NCI-H69 (cell line): ENCODE measurements around the gene SCPEP1.
"Not testable (repeated sequence)": the region's sequence is repeated elsewhere in the genome, so short reads cannot be mapped to it uniquely, and the experiment has no call there.

ENCODE experiments used
- DNase-seq: peaks from one replicate; lab custom pipeline; 2025; lab: John Stamatoyannopoulos, UW

Gene SCPEP1

DNA sequence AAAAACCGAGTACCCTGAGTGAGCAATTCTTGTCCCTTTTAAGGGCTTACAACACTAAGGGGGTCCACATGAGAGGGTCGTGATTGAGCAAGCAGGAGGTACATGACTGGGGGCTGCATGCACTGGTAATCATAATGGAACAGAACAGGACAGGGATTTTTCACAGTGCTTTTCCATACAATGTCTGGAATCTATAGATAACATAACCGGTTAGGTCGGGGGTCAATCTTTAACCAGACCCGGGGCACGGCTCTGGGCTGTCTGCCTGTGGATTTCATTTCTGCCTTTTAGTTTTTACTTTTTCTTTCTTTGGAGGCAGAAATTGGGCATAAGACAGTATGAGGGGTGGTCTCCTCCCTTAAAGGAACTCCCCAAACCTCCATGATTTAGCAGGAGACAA lies 12.2 kb upstream of the SCPEP1 start:
- DNase-seq: not testable (repeated sequence)

DNA sequence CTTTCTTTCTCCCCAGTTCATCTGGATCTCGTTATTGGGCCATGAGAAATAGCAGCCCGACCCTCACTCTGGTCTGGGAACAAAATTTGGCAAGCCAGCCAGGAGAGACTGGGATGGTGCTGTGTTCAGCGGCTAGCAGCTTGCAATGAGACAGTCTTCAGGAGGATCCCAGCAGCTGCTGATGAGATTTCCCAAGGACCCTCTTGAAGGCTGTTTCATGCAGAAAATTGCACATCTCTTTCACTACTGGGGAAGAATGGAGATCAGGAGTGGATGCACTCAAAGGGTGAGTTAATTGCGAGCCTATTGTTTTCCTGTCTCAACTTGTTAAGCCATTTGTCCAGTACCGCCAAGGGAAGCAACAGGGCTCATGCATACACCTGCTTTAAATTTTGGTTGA lies 11.6 kb upstream of the SCPEP1 start:
- peak; percentile 75 for DNase-seq

DNA sequence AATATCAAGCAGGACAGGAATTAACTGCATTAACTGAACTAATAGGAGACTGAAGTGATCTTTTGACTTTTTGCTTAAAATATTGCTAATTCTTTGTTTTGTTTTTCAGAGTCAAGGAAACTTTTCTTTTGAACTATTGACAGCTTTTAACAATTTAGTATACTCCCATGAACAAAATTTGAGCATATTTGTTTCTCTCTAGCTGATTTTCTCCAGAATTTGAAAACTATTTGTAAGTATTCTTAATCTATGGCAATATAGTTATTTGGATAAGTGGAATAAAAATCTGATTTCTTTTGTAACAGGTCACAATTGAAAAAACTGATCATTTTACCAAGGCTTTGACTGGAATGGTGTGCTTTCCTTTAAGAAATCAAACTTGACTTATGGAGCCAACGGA lies 7.0 kb upstream of the SCPEP1 start:
- DNase-seq: no peak

DNA sequence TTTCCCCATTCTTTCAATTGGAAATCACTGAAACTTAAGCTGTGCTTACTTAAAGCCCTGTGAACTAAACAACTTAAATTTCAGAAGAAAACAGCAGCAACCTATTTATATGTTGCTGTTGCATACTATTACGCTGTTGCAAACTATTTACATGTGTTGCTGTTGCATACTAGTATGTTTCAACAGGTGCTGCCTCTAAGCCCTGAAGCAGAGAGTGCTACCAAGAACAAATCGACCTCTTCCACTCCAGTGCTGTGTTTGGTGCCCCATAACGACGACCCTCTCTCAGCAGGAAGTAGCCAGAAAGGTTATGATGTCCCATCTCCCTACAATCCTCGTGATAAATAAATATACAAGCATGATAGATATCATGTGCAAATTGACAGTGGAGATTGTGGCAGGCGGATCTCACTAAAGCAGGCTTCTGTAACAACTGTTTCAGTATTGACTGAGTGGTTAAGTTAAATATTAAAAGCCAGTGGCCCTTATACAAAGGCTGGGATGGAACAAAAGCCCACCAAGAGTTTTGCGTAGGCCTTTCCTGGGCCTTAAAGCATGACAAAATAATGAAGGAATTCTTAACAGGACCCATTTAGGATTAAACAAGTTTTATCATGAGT lies 5.7 kb upstream of the SCPEP1 start:
- no peak for DNase-seq

DNA sequence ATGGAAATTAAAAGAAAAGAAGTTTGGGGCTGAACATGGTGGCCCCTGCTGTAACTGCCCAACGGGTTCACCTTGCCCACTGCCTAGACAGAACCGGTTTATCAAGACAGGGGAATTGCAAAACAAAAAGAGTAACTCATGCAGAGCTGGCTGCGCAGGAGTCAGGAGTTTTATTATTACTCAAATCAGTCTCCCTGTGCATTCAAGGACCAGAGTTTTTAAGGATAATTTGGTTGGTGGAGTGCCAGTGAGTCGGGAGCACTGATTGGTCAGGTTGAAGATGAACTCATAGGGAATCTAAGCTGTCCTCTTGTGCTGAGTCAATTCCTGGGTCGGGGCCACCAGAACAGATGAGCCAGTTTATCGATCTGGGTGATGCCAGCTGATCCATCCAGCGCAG lies 4.4 kb upstream of the SCPEP1 start:
- no peak for DNase-seq

DNA sequence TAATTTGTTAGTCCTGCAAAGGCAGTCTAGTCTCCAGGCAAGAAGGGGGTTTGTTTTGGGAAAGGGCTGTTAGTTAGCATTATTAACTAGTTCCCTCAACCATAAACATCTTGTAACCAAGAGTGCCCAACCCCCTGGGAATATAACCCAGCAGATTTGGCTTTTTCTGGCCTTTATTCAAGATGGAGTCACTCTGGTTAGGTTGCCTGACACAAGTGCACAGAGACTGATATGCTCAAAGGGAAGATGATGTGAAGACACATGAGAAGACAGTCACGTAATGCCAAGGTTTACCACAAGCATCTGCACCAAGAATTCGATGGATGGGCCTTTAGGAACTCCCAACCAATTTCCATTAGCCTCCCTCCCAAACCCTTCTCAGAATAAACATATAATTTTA lies 3.9 kb upstream of the SCPEP1 start:
- DNase-seq: no peak

DNA sequence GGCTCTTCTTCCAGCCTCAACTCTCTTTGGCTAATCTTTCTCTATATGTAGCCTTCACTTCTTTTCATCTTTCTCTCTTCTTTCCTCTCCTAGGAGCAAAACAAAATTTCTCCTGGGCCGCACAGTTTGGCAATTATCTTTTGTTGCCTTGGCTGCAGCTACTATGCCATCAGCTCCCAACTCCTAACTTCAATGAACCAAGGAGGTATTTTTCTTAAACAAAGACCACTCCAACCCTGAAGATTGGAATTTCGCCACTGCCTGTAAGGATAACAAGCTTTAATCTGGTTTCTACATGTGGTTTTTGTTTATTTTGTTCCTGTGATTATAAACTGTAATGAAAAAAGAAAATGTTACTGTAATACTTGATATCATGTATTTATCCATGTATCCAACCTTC lies 2.3 kb upstream of the SCPEP1 start:
- no peak for DNase-seq

DNA sequence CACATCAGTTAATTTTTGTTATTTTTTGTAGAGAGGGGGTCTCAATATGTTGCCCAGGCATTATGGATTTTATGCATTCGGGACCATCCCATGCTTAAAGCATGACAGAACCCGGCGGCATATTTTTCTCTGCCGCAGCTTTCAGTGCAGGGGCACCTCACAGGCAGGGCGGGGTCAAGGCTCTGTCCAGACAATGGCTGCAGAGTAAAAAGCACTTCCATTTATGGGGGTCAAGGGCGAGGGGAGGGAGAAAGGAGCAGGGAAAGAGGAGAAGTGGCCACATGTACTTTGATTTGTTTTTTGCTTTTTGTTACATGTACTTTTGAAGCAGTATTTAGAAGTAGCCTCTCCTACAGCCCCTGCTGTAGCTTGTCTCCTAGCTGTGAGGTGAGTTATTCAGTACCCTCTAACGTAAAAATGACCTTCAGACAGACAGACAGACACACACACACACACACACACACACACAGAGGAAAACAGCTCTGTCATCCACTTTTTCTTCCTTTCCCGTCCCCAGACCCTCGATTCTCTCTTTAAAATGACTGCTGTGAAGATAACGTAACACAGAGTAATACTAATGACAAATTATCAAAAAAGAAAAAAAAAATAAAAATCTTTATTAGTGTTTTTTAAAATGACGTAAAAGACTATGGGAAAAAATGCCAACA lies 856 bp upstream of the SCPEP1 start:
- DNase-seq: peak; percentile 44

DNA sequence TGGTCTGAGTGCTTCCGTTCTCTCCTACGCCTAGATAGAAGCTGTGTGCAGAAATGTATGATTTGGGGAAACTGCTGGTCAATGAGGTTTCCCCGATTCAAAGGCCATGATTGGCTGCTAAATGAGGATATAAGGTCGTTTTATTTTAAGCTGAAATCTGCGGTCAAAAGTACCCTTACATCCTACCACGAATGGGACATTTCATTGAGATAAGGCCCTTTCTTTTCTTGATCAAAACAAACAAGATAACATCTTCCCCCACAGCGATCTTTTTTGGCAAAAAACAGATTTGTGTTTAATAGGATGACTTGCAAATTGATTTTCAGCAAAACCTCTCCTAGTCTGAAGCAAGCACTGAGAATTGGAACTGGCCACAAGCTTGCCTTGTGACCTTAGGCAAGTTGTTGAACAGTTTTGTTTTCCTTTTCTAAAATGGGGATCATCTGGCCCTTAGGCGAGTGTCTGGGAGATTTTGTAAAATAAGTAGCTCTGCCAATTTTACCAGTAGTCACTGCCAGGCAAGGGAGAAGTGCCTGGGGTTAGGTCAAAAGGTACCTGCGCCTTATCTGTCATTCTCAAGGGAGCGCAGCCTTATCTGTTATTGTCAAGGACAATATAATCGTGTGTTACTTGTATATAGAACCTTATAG lies 635 bp downstream of the SCPEP1 start:
- peak; percentile 48 for DNase-seq

DNA sequence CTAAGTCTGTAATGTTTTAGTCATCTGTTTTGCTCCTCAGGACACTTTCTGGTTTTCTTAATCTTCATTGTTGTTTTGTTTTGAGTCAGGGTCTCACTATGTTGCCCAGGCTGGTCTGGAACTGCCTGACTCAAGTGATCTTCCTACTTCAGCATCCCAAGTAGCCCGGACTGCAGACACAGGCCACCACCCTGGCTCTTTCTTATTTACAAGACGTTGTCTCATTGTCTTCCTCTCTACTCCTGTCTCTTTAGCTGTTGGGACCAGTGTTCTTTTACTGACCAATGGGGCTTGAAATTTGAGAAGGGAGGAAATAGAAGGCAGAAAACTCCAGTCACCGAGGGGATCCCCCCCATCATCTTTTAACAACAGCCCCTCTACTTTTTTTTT lies 1.2 kb downstream of the SCPEP1 start:
- DNase-seq: peak; percentile 24

DNA sequence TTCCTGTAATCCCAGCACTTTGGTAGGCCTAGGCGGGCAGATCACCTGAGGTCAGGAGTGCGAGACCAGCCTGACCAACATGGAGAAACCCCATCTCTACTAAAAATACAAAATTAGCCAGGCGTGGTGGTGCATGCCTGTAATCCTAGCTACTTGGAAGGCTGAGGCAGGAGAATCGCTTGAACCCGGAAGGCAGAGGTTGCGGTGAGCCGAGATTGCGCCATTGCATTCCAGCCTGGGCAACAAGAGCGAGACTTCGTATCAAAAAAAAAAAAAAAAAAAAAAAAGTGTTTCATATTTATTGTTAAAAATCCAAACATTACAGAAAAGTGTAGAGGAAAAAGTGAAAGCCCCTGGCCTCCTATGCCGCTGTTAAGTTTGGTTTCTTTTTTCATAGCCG lies 2.6 kb downstream of the SCPEP1 start:
- DNase-seq: not testable (repeated sequence)

DNA sequence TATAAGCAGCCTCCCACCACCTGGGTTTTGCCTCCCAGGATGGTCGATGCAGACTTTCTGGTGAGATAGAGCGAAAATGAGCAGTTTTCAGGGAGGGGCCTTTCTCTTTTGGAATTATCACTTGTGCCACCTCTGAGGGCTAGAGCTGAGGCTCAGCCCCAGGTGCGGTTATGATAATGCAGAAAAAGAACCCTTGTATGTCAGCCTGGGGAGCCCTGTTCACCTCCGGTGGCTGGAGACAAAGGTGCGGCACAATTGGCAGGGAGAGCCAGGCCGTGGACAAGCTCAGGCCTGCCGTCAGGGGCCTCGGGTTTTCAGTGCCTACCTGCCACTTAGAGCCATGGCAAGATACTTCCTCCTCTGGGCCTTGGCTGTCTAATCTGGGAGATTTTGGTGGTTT lies 4.4 kb downstream of the SCPEP1 start:
- DNase-seq: peak; percentile 66

DNA sequence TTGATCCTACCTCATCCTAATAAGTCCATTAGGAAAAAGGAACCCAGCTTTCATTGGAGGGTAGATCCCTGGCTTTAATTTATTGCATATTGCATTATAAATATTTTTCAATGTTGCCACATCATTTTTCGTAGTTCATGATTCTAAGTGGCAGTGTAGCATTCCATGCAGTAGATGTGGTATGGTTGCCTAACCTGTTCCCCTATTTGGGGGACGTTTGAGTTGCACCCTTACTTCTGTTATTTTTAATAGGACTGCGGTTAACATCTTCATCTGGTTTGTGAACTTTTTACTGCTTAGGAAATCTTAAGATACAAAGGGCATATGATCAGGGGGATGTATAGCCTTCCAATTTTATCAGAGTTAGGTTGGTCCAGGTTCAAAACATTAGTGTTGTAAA lies 5.4 kb downstream of the SCPEP1 start:
- no peak for DNase-seq

DNA sequence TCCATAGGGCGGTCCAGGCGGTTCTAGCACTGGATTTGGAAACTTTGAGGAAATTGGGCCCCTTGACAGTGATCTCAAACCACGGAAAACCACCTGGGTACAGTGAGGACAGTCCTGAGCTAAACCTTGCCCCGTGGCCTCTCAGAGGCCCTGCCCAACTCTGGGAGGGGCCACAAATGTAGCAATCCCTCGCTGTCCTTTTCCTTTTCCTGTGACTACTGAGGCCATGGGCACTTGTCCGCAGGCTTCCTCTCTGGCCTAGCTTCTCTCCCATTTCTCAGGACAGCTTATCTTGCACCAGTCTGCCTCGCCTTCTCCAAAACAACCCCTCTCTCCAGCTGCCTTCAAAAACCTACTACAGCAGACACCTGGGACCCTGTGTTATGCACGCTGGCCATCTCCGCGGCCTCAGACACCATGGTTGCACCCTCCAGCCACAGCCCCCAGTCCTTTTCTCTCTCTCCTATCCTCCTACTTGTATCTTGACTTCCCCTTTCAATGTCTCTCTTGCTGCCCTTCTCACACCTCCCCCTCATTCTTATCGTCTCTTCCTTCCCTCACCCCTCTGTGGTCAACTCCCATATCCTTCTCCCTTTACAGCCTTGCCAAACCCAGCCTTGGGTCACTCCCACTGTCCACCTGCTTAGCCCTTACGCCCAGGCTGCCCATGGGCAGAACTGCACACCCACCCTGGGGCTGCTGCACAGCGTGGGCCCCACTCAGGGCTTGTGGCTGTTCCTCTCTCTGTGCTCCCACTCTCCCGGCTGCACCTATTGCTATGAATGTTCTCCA lies 7.6 kb downstream of the SCPEP1 start:
- no peak for DNase-seq

DNA sequence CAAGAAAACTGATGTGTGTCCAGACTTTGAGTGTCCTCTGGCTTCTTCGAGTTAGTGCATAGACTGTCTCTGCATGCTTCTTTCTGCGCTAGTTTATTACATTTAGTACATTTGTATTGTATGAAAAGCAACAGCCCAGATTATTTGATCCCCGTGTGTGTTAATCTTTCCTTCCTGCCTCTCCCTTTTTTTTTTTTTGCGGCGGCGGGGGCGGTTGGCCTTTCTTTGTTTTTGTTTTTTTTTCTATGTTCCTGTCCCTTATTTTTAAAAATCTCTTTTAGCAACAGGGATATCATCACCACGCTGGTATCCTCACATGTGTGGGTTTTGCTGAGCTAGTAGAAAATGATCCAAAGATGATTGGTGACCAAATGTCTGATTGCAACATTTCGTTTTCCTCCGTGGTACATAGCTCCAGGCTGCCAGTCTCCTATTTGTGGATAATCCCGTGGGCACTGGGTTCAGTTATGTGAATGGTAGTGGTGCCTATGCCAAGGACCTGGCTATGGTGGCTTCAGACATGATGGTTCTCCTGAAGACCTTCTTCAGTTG lies 9.4 kb downstream of the SCPEP1 start:
- DNase-seq: no peak

DNA sequence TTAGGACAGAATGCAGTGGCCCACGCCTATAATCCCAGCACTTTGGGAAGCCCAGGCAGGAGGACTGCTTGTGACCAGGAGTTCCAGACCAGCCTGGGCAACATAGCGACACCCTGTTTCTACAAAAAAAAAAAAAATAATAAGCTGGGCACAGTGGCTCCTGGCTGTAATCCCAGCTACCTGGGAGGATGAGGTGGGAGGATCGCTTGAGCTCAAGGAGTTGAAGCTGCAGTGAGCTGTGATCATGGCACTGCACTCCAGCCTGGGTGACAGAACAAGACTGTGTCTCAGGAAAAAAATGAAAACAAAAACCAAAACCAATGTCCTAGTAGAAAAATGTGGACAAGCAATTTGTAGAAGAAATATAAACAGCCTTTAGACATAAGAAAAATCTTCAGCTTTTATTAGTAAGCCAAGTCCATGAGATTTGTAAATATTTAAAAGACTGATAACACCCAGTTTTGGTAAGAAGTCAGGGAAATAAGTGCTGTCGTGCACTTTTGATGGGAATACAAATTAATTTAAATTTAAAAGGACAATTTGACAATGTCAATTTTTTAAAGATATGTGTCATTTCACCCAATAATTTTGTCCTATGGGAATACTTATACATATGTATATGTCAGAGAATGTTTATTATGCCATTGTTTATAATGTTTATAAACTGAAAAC lies 11.1 kb downstream of the SCPEP1 start:
- DNase-seq: no peak

DNA sequence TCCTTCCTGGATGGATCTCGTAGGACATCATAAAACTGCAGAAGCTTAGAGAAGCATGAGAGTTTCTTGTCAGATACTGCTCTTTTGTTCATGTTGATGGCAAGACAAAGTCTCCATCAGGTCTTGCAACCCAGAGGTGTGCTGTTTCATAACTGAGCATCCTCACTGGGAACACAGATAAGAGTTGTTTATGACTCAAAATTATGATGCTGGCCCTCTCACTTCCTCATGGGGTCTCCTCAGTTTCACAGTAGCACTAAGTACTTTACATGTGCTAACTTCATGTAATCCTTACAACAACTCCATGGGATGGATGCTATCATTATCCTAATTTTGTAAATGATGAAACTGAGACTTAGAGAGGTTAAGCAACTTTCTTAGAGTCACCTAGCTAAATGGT lies 14.4 kb downstream of the SCPEP1 start:
- no peak for DNase-seq

DNA sequence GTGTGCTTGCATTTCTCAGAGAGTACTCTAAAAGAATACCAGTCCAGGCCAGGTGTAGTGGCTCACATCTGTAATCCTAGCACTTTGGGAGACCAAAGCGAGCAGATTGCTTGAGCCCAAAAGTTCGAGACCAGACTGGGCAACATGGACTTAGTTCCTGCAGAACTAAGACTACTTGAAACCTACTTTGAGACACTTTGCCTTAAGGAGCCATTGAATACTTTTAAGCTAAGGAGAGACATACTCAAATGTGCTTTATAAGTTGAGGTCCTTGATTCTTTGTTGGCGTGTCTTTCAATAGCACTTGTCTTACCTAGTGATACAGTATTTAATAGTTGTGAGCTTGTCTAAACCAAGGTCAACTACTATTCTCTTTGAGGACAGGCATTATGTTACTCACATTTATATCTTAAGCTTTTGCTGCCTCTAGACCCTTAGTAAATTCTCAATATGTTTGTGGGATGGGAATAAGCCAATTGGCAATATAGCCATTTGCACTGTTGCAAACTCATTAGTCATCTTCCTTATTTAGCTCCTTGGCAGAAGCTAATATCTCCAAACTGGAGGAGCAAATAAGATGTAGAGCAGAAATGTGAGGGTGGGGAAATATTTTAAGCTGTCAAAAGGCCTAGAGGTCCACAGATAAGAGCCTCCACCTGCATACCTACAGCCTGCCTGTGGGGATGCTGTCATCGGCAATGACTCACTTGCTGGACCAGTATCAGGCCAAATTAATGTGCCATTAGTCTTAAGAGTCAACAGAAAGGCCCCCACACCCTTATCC lies 16.3 kb downstream of the SCPEP1 start:
- DNase-seq: no peak

DNA sequence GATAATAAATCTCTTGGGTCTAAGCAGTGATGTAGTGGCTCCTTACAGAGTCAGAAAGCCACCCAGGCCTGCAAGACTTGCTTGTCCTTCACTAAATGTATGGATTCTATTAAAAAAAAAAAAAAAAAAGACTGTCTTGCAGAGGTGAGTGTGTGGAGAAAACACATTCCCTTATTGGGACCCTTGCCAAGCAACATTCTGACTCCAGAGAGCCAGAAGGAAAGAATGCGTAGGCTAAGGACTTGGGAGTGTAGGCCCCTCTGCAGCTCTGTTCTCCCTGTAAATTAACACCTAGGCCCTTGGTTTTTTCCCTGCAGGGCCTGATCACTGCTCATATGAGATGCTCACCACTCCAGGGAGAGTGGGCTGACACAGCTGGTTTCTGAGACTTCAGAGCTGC lies 17.8 kb downstream of the SCPEP1 start:
- DNase-seq: no peak

DNA sequence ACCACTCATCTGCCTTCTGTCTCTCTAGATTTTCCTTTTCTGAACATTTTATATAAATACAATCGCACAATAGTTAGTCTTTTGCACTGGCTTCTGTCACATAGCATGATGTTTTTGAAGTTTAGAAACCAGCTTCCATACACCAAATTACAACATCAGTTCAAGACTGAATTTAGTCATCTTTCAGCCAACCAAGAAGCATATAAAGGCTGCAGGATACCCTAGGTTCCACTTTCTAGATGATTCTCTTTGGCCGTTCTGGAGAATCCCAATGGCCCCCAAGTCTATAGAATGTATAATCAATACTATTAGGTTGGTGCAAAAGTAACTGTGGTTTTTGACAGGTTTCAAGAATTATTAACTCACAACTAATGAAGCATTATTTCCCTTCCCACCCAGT lies 19.4 kb downstream of the SCPEP1 start:
- no peak for DNase-seq

DNA sequence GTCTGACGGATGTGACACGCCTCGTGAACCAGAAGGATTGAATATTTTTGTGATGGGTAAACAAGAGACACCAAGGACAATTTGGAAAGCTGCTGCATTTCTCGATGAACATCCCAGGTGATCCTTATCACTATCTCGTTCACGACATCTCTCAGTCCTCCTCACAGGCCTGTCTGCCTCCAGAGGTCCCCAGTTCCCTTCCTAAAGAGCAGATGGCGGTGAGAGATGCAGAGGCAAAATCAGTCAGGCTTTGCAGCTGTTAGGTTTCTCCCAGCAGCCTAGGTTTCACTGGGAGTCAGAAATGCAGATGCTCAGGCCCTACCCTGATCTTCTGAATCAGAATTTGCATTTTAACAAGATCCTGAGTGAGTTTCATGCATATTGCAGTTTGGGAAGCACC lies 23.6 kb downstream of the SCPEP1 start:
- DNase-seq: no peak
